Effector memory CD4-positive, alpha-beta T cell (primary cell): Measurements from ENCODE around the gene SMIM38.
"Not testable (repeated sequence)": the region's sequence is repeated elsewhere in the genome, so short reads cannot be mapped to it uniquely, and the experiment has no call there.

Experiments used
- DNase-seq, 3 donors: peaks; one replicate each; pipeline ENCODE4 v3.0.0-alpha.2; 2020
- H3K27ac ChIP-seq: 2 replicates; pipeline ENCODE4 v1.7.0; 2013; ENCODE audit warnings: mild to moderate bottlenecking, low read length, moderate library complexity; ENCODE audit not compliant: insufficient read depth, poor library complexity, severe bottlenecking
- H3K27me3 ChIP-seq: replicated peaks from 2 replicates; pipeline ENCODE4 v1.7.0; 2013; ENCODE audit warnings: mild to moderate bottlenecking, low read length; ENCODE audit not compliant: insufficient read depth, control insufficient read depth, poor library complexity, severe bottlenecking
- H3K36me3 ChIP-seq: 2 replicates; pipeline ENCODE4 v1.7.0; 2013; ENCODE audit warnings: mild to moderate bottlenecking, low read length, moderate library complexity; ENCODE audit not compliant: control insufficient read depth, insufficient read depth
- H3K4me1 ChIP-seq: 2 replicates; pipeline ENCODE4 v1.7.0; 2013; ENCODE audit warnings: low read length, mild to moderate bottlenecking; ENCODE audit not compliant: control insufficient read depth, insufficient read depth, poor library complexity, severe bottlenecking
- H3K4me3 ChIP-seq: 2 replicates; pipeline ENCODE4 v1.7.0; 2013; ENCODE audit warnings: low read length, low read depth, mild to moderate bottlenecking; ENCODE audit not compliant: insufficient read depth, poor library complexity, severe bottlenecking
- H3K9me3 ChIP-seq: 2 replicates; pipeline ENCODE4 v1.7.0; 2013; ENCODE audit warnings: mild to moderate bottlenecking, low read length, moderate library complexity; ENCODE audit not compliant: control insufficient read depth

Gene SMIM38

GRCh38 chr11:69138265-69138664 lies 17.5 kb upstream of the SMIM38 start:
- no peak for DNase-seq
- Histone ChIP-seq H3K27me3 (no peaks in the 10 kb centered on the region), H3K27ac (no peak overlapping the region), H3K36me3 (no peaks in the 10 kb centered on the region), H3K4me1 (no peaks in the 10 kb centered on the region), H3K9me3 (no peaks in the 10 kb centered on the region), H3K4me3 (no peak overlapping the region)

DNA sequence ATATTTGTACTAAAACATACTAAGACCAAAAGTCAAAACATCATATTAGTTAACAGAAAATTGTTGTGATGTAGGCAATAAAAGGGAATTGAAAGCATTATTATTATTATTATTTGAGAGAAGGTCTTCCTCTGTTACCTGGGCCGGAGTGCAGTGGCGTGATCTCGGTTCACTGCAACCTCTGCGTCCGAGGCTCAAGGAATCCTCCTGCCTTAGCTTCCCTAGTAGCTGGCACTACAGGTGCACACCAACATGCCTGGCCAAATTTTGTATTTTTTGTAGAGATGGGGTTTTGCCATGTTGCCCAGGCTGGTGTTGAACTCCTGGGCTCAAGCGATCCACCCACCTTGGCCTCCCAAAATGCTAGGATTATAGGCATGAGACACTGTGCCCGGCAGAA lies 15.6 kb upstream of the SMIM38 start:
- not testable (repeated sequence) for DNase-seq, H3K9me3 ChIP-seq, H3K27me3 ChIP-seq, H3K36me3 ChIP-seq, H3K27ac ChIP-seq, H3K4me3 ChIP-seq, H3K4me1 ChIP-seq

- Histone ChIP-seq H3K4me1 (no peaks in the 10 kb centered on the region), H3K27me3 (no peaks in the 10 kb centered on the region), H3K9me3 (no peaks in the 10 kb centered on the region), H3K4me3 (no peak overlapping the region), H3K27ac (no peak overlapping the region), H3K36me3 (no peaks in the 10 kb centered on the region)
- no peak for DNase-seq
Observed at GRCh38 chr11:69140635-69141034, 15.1 kb upstream of the SMIM38 start.

DNA sequence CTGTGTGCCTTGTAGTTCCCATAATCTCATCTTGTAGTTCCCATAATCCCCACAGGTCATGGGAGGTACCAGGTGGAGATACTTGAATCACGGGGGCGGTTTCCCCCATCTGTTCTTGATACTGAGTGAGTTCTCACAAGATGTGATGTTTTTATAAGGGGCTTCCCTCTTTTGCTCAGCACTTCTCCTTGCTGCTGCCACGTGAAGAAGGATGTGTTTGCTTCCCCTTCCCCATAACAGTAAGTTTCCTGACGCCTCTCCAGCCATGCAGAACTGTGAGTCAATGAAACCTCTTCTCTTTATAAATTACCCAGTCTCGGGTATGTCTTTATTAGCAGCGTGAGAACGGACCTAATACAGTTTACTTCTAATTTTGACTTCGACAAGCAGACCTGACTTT lies 14.0 kb upstream of the SMIM38 start:
- Histone ChIP-seq H3K4me3 (no peak overlapping the region), H3K36me3 (no peaks in the 10 kb centered on the region), H3K27me3 (no peaks in the 10 kb centered on the region), H3K27ac (no peak overlapping the region), H3K9me3 (no peaks in the 10 kb centered on the region), H3K4me1 (no peaks in the 10 kb centered on the region)
- no peak for DNase-seq

DNA sequence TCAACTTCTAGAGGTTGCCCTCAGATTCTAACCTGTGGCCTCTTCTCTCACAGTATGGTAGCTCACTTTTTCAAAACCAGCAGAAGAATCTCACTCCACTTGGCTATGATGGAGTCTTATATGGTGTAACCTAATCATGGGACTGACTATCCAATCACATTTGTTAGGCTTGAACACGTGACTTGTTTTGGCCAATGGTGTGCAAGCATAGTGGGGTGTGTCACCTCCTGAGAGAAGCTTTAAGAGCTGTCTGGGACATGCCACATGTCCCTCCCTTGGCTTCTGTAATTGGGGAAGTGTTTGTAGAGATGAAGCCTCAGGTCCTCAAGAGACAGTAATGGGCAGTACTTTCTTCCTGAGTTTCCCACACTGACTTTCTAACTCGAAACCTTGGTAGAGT lies 12.8 kb upstream of the SMIM38 start:
- H3K36me3 ChIP-seq: no peaks in the 10 kb centered on the region
- H3K4me1 ChIP-seq: no peaks in the 10 kb centered on the region
- H3K9me3 ChIP-seq: no peaks in the 10 kb centered on the region
- H3K27me3 ChIP-seq: no peaks in the 10 kb centered on the region
- DNase-seq: no peak
- H3K4me3 ChIP-seq: no peak overlapping the region
- H3K27ac ChIP-seq: no peak overlapping the region

DNA sequence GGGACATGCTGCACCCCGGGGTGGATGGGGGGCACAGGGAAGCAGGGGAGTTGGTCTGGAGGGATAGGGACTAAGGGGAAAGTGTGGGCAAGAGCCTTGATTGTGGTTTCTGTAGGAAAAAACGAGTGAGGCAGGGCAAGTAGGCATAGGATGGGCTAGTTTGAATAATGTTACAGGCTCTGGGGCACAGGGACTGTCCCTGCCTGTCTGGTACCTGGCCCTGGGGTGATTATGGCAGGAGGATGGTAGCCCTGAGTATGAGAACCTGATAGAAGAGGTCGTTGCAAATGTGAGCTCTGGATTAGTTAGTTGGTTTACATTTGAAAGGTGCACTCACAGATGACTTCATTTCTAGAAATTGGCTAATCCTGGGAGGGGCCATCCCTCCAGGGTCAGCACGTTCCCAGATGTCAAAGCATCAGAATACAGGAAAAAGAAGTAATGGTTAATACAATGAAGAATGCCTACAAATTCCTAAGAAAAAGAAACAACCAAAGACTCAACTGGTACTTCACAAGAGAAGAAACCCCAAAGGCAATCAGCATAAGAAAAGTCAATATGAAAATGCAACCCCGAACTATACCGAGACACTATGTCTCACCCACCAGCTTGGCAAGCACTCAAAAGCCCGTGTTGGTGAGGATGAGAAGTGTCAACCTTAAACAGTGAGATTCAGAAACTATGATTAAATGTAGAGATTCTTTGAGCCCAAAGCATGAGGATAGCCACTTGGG lies 11.3 kb upstream of the SMIM38 start:
- DNase-seq: no peak
- H3K27me3 ChIP-seq: no peaks in the 10 kb centered on the region

DNA sequence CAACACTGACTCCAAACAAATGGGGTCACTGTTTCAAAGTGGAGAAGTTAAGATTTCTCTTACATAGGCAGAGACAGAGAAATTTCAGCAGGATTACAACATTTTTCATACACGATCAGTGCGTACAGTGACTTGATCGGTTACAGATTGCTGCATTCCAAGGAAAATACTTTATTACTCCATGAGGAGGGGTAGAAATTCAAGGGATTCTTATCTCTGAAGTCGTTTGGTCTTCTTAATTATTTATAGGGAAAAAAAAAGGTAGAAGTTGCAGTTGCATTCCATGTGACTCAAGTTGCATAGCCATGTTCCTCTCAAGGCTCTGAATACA lies 10.7 kb upstream of the SMIM38 start:
- Histone ChIP-seq H3K4me3 (no peak overlapping the region), H3K36me3 (no peaks in the 10 kb centered on the region), H3K27me3 (no peaks in the 10 kb centered on the region), H3K27ac (no peak overlapping the region), H3K4me1 (no peaks in the 10 kb centered on the region), H3K9me3 (no peaks in the 10 kb centered on the region)
- no peak for DNase-seq

More for the DNA sequence above, 11.3 kb upstream of the SMIM38 start:
- H3K36me3 ChIP-seq: no peaks in the 10 kb centered on the region
- H3K4me3 ChIP-seq: no peak overlapping the region
- no peak overlapping the region for H3K27ac ChIP-seq
- no peaks in the 10 kb centered on the region for H3K4me1 ChIP-seq
- no peaks in the 10 kb centered on the region for H3K9me3 ChIP-seq

- Histone ChIP-seq H3K4me3 (no peak overlapping the region), H3K27ac (no peak overlapping the region)
- DNase-seq: no peak
Observed at GRCh38 chr11:69148377-69148762, 7.4 kb upstream of the SMIM38 start.

DNA sequence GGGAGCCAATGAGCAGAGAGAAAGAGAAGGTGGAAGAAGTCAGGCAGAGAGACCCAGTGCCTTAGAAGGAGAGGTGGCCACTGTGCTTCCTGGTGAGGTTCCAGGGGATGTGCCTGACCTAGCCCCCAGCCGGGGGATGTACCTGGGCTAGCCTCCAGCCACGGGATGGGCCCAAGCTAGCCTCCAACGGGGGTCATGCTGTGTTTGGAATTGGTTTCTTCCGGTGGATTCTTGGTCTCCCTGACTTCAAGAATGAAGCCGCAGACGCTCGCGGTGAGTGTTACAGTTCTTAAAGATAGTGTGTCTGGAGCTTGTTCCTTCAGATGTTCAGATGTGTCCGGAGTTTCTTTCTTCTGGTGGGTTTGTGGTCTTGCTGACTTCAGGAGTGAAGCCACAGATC lies 6.9 kb upstream of the SMIM38 start:
- H3K4me1 ChIP-seq: no peaks in the 10 kb centered on the region
- no peak for DNase-seq
- no peaks in the 10 kb centered on the region for H3K27me3 ChIP-seq
- H3K9me3 ChIP-seq: no peaks in the 10 kb centered on the region
- H3K36me3 ChIP-seq: no peaks in the 10 kb centered on the region
- H3K4me3 ChIP-seq: no peak overlapping the region
- no peak overlapping the region for H3K27ac ChIP-seq

More at GRCh38 chr11:69148377-69148762, 7.4 kb upstream of the SMIM38 start:
- Histone ChIP-seq H3K9me3 (no peaks in the 10 kb centered on the region), H3K27me3 (no peaks in the 10 kb centered on the region), H3K36me3 (no peaks in the 10 kb centered on the region), H3K4me1 (no peaks in the 10 kb centered on the region)

GRCh38 chr11:69149338-69150045 lies 6.2 kb upstream of the SMIM38 start:
- not testable (repeated sequence) for H3K36me3 ChIP-seq, DNase-seq

More at GRCh38 chr11:69149338-69150045, 6.2 kb upstream of the SMIM38 start:
- not testable (repeated sequence) for H3K4me3 ChIP-seq, H3K27me3 ChIP-seq, H3K4me1 ChIP-seq, H3K9me3 ChIP-seq, H3K27ac ChIP-seq
